ENCODE results near the gene ACTR1A. TPM values are rescaled to one million over a fixed set of nuclear protein-coding genes. Genes with fewer than 3 reads are reported as not detected.

The ACTR1A gene
- total RNA-seq, 1 experiment from 2014 or later, result 82.1 TPM

DNA sequence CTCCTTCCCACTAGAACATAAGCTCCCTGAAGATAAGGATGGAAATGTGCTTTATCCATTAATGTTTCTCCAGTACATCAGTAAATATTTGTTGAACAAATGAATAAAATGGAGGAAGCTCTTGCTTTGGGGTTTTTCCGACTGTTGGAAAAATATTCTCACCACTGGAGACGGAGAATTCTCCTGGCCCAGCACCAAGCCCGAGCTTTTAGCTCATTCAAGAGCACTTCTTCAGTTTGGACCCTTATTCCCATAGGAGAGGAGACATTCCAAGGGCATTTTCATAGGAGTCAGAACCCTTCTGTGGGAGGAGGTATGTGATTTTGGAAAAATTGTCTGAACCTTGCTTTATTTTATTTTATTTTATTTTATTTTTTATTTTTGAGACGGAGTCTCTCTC, 22.2 kb upstream of the ACTR1A start:
- Histone ChIP-seq H2BK5ac (ENCODE audit: insufficient read length, low read length) (no peak overlapping the region), H3K9me3 (ENCODE audit: control insufficient read depth, low read depth, low read length) (no peaks in the 10 kb centered on the region), H3K79me1 (ENCODE audit: insufficient read depth, low read depth, low read length, poor library complexity, severe bottlenecking) (no peaks in the 10 kb centered on the region), H4K91ac (ENCODE audit: insufficient read length, low read depth, low read length) (no peak overlapping the region), H2AK5ac (ENCODE audit: insufficient read length, low read length) (no peak overlapping the region), H3T11ph (ENCODE audit: low read length) (no peak overlapping the region), H3K4me2 (ENCODE audit: insufficient read depth, insufficient read length, low read length) (no peak overlapping the region), H3K27ac (ENCODE audit: insufficient read length, low read depth, low read length) (no peak overlapping the region), H3K27me3 (ENCODE audit: insufficient read depth, low read length) (no peaks in the 10 kb centered on the region), H2BK20ac (ENCODE audit: low read depth, low read length, poor library complexity, severe bottlenecking) (no peak overlapping the region), H3K23ac (ENCODE audit: insufficient read length, low read depth, low read length) (no peak overlapping the region), H4K8ac (replicated peaks; ENCODE audit: insufficient read length, low read depth, low read length) (no peak overlapping the region), H3K14ac (ENCODE audit: insufficient read depth, low read length) (no peak overlapping the region), H3K56ac (ENCODE audit: insufficient read length, low read depth, low read length) (no peak overlapping the region), H2BK15ac (ENCODE audit: low read depth, low read length) (no peak overlapping the region), H3K79me2 (ENCODE audit: insufficient read depth, low read length) (no peaks in the 10 kb centered on the region), H2BK12ac (ENCODE audit: insufficient read length, low read depth, low read length) (no peak overlapping the region), H3K4ac (ENCODE audit: low read depth, low read length) (no peak overlapping the region), H2AFZ (ENCODE audit: low read length) (no peak overlapping the region), H2BK120ac (ENCODE audit: low read depth, low read length, poor library complexity, severe bottlenecking) (no peak overlapping the region), H3K4me1 (ENCODE audit: insufficient read depth, low read length) (no peaks in the 10 kb centered on the region), H3K9ac (ENCODE audit: extremely low read depth, insufficient read length, low read length) (no peak overlapping the region), H4K20me1 (ENCODE audit: control insufficient read depth, insufficient read depth, insufficient read length) (no peaks in the 10 kb centered on the region), H3K23me2 (ENCODE audit: insufficient read length, low read depth, low read length, poor library complexity, severe bottlenecking) (no peaks in the 10 kb centered on the region), H3K18ac (ENCODE audit: insufficient read length, low read depth, low read length) (no peak overlapping the region), H4K5ac (ENCODE audit: insufficient read length, low read depth, low read length) (no peak overlapping the region)
- no CpG with 5 or more reads among the region's 4 CpGs for WGBS (ENCODE audit: extremely low coverage, insufficient read length, low lambda C conversion rate)
- H3K27ac Mint-ChIP-seq, result no peak overlapping the region
- TF ChIP-seq, protein P1, sequence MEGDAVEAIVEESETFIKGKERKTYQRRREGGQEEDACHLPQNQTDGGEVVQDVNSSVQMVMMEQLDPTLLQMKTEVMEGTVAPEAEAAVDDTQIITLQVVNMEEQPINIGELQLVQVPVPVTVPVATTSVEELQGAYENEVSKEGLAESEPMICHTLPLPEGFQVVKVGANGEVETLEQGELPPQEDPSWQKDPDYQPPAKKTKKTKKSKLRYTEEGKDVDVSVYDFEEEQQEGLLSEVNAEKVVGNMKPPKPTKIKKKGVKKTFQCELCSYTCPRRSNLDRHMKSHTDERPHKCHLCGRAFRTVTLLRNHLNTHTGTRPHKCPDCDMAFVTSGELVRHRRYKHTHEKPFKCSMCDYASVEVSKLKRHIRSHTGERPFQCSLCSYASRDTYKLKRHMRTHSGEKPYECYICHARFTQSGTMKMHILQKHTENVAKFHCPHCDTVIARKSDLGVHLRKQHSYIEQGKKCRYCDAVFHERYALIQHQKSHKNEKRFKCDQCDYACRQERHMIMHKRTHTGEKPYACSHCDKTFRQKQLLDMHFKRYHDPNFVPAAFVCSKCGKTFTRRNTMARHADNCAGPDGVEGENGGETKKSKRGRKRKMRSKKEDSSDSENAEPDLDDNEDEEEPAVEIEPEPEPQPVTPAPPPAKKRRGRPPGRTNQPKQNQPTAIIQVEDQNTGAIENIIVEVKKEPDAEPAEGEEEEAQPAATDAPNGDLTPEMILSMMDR (conservative IDR thresholded peaks at IDR 0.05), result no peak
- DNase-seq, result no peak
- peaks cover 1 to 7% (median 5%) of the 10 kb centered on the region in 3 experiments; a peak in 4 of 7 replicates for H3K36me3 Mint-ChIP-seq (ENCODE audit: insufficient read depth in 1 of 3, low read depth in 3 of 3)
- no peaks in the 10 kb centered on the region for H3K9me3 Mint-ChIP-seq
- no peak overlapping the region for H3K4me3 Mint-ChIP-seq
- H3K4me1 Mint-ChIP-seq, result no peaks in the 10 kb centered on the region
- H3K27me3 Mint-ChIP-seq (ENCODE audit: low read depth), result no peaks in the 10 kb centered on the region

Measured in H9 (cell line).